Neural progenitor cell (in vitro differentiated cells): ENCODE results near the gene GPR141. TPM values are rescaled to one million over a fixed set of nuclear protein-coding genes. Genes with fewer than 3 reads are reported as not detected.

Source experiments
- DNase-seq: peaks from one replicate; pipeline ENCODE4 v3.0.0-alpha.2; 2016; ENCODE audit warnings: low spot score
- H2AFZ ChIP-seq: fragments of 200-600 bp; sonication (generic); replicated peaks from 2 replicates; pipeline ENCODE4 v1.6.1; 2016; ENCODE audit warnings: antibody characterized with exemption
- H3F3A ChIP-seq: fragments of 200-600 bp; sonication (generic); 2 replicates; pipeline ENCODE4 v1.6.1; 2016; ENCODE audit warnings: antibody characterized with exemption, low read depth
- H3K27ac ChIP-seq: fragments of 200-600 bp; sonication (generic); 2 replicates; pipeline ENCODE4 v1.5.1; 2016; ENCODE audit warnings: mild to moderate bottlenecking
- H3K27me3 ChIP-seq: fragments of 200-600 bp; sonication (generic); 2 replicates; pipeline ENCODE4 v1.6.1; 2016; ENCODE audit warnings: mild to moderate bottlenecking, moderate library complexity
- H3K36me3 ChIP-seq: fragments of 200-600 bp; sonication (generic); 2 replicates; pipeline ENCODE4 v1.5.1; 2016
- H3K4me1 ChIP-seq: fragments of 200-600 bp; sonication (generic); 2 replicates; pipeline ENCODE4 v1.6.1; 2016; ENCODE audit warnings: mixed run types
- H3K4me2 ChIP-seq: fragments of 200-600 bp; sonication (generic); 2 replicates; pipeline ENCODE4 v1.6.1; 2016
- H3K4me3 ChIP-seq: fragments of 200-600 bp; sonication (generic); 2 replicates; pipeline ENCODE4 v1.5.1; 2016
- H3K79me2 ChIP-seq: fragments of 200-600 bp; sonication (generic); 2 replicates; pipeline ENCODE4 v1.6.1; 2016; ENCODE audit warnings: low read depth
- H3K9ac ChIP-seq: fragments of 200-600 bp; sonication (generic); 2 replicates; pipeline ENCODE4 v1.6.1; 2016
- H3K9me3 ChIP-seq: fragments of 200-600 bp; sonication (generic); 2 replicates; pipeline ENCODE4 v1.5.1; 2016; ENCODE audit warnings: low read depth
- H4K20me1 ChIP-seq: fragments of 200-600 bp; sonication (generic); 2 replicates; pipeline ENCODE4 v1.6.1; 2016; ENCODE audit warnings: low read depth
- H3K27ac Mint-ChIP-seq: 3 replicates; pipeline ENCODE4 v1.8.0; 2021; ENCODE audit warnings: mixed read lengths
- H3K27me3 Mint-ChIP-seq: 2 replicates; pipeline ENCODE4 v1.8.0; 2022; ENCODE audit warnings: low read depth, mild to moderate bottlenecking, inconsistent platforms, moderate library complexity, mixed read lengths; ENCODE audit not compliant: insufficient read depth
- H3K36me3 Mint-ChIP-seq: 3 replicates; pipeline ENCODE4 v1.8.0; 2021; ENCODE audit warnings: mixed read lengths
- H3K4me1 Mint-ChIP-seq: 3 replicates; pipeline ENCODE4 v1.8.0; 2021; ENCODE audit warnings: mixed read lengths
- H3K4me3 Mint-ChIP-seq: 3 replicates; pipeline ENCODE4 v1.8.0; 2021; ENCODE audit warnings: mild to moderate bottlenecking, moderate library complexity, mixed read lengths
- H3K9me3 Mint-ChIP-seq: 3 replicates; pipeline ENCODE4 v1.8.0; 2020; ENCODE audit warnings: mixed read lengths
- CTCF ChIP-seq: fragments of 200-600 bp; sonication (generic); IDR thresholded peaks from 2 replicates; pipeline ENCODE4 v1.5.1; 2017; ENCODE audit warnings: antibody characterized with exemption, mild to moderate bottlenecking
- EZH2 ChIP-seq: fragments of 200-600 bp; sonication (generic); IDR thresholded peaks from 2 replicates; pipeline ENCODE4 v1.6.1; 2017; ENCODE audit warnings: antibody characterized with exemption, mild to moderate bottlenecking, moderate library complexity
- EZH2phosphoT487 ChIP-seq: fragments of 200-600 bp; sonication (generic); IDR thresholded peaks from 2 replicates; pipeline ENCODE4 v1.6.1; 2017; ENCODE audit warnings: antibody characterized with exemption
- total RNA-seq: library from RNA; depleted of rRNA; stranded (reverse); fragments of >200 nt; gene quantifications from 2 replicates; pipeline ENCODE4 v1.2.3, GENCODE V29; 2015; ENCODE audit warnings: low replicate concordance

The GPR141 gene
- total RNA-seq, 1 donor from 2014 or later = 2.6 TPM

- TF ChIP-seq EZH2phosphoT487 = no peak
- no peak for TF ChIP-seq EZH2
- TF ChIP-seq CTCF = no peak
- Histone ChIP-seq H4K20me1 (no peaks in the 10 kb centered on the region), H3K4me1 (no peaks in the 10 kb centered on the region), H3K9ac (no peak overlapping the region), H3K9me3 (no peaks in the 10 kb centered on the region), H3K4me3 (no peak overlapping the region), H3K27ac (no peak overlapping the region), H3K27me3 (no peaks in the 10 kb centered on the region), H2AFZ (no peak overlapping the region), H3K4me2 (no peak overlapping the region), H3K36me3 (no peaks in the 10 kb centered on the region), H3F3A (no peaks in the 10 kb centered on the region), H3K79me2 (no peaks in the 10 kb centered on the region)
- Mint-ChIP-seq H3K27me3 (no peaks in the 10 kb centered on the region), H3K27ac (no peak overlapping the region), H3K4me3 (no peak overlapping the region), H3K4me1 (no peaks in the 10 kb centered on the region), H3K36me3 (no peaks in the 10 kb centered on the region), H3K9me3 (no peaks in the 10 kb centered on the region)
- no peak for DNase-seq
Measured at GRCh38 chr7:37735196-37735595, 51.6 kb downstream of the GPR141 start.

GRCh38 chr7:37738321-37738720, 54.8 kb downstream of the GPR141 start:
- no peaks in the 10 kb centered on the region for H3K27me3 ChIP-seq
- no peaks in the 10 kb centered on the region for H3K79me2 ChIP-seq
- H3K27ac ChIP-seq = no peak overlapping the region
- no peaks in the 10 kb centered on the region for H3K36me3 Mint-ChIP-seq
- no peak overlapping the region for H3K27ac Mint-ChIP-seq
- no peak overlapping the region for H3K9ac ChIP-seq
- H3F3A ChIP-seq = no peaks in the 10 kb centered on the region
- no peak overlapping the region for H3K4me2 ChIP-seq
- no peaks in the 10 kb centered on the region for H3K4me1 Mint-ChIP-seq
- no peaks in the 10 kb centered on the region for H3K9me3 ChIP-seq
- H2AFZ ChIP-seq = no peak overlapping the region
- H4K20me1 ChIP-seq = no peaks in the 10 kb centered on the region
- TF ChIP-seq EZH2phosphoT487 (no peak), EZH2 (no peak), CTCF (no peak)
- H3K9me3 Mint-ChIP-seq = no peaks in the 10 kb centered on the region
- H3K4me1 ChIP-seq = no peaks in the 10 kb centered on the region
- DNase-seq = no peak
- H3K27me3 Mint-ChIP-seq = no peaks in the 10 kb centered on the region
- H3K4me3 ChIP-seq = no peak overlapping the region
- no peaks in the 10 kb centered on the region for H3K36me3 ChIP-seq
- no peak overlapping the region for H3K4me3 Mint-ChIP-seq

GRCh38 chr7:37740398-37740797, 56.8 kb downstream of the GPR141 start:
- H2AFZ ChIP-seq = no peak overlapping the region
- no peak overlapping the region for H3K4me2 ChIP-seq
- H3K27ac ChIP-seq = no peak overlapping the region
- H3K4me1 Mint-ChIP-seq = no peaks in the 10 kb centered on the region
- no peaks in the 10 kb centered on the region for H3K9me3 ChIP-seq
- H3K4me3 ChIP-seq = no peak overlapping the region
- no peaks in the 10 kb centered on the region for H3K27me3 ChIP-seq
- no peak for DNase-seq
- H4K20me1 ChIP-seq = no peaks in the 10 kb centered on the region
- no peaks in the 10 kb centered on the region for H3K79me2 ChIP-seq
- no peak overlapping the region for H3K27ac Mint-ChIP-seq
- H3F3A ChIP-seq = no peaks in the 10 kb centered on the region
- no peaks in the 10 kb centered on the region for H3K27me3 Mint-ChIP-seq
- no peaks in the 10 kb centered on the region for H3K36me3 Mint-ChIP-seq
- no peak overlapping the region for H3K4me3 Mint-ChIP-seq
- TF ChIP-seq EZH2phosphoT487 (no peak), CTCF (no peak), EZH2 (no peak)
- H3K4me1 ChIP-seq = no peaks in the 10 kb centered on the region
- no peaks in the 10 kb centered on the region for H3K36me3 ChIP-seq
- H3K9me3 Mint-ChIP-seq = no peaks in the 10 kb centered on the region
- H3K9ac ChIP-seq = no peak overlapping the region

GRCh38 chr7:37741776-37742175, 58.2 kb downstream of the GPR141 start:
- H3K27ac ChIP-seq = no peak overlapping the region
- no peak for TF ChIP-seq EZH2
- TF ChIP-seq EZH2phosphoT487 = no peak
- no peak for TF ChIP-seq CTCF
- no peaks in the 10 kb centered on the region for H3K36me3 Mint-ChIP-seq
- no peak overlapping the region for H3K4me2 ChIP-seq
- DNase-seq = no peak
- H2AFZ ChIP-seq = no peak overlapping the region
- H3F3A ChIP-seq = no peaks in the 10 kb centered on the region
- no peak overlapping the region for H3K27ac Mint-ChIP-seq
- no peak overlapping the region for H3K4me3 Mint-ChIP-seq
- no peaks in the 10 kb centered on the region for H3K9me3 ChIP-seq
- no peak overlapping the region for H3K4me3 ChIP-seq
- no peaks in the 10 kb centered on the region for H4K20me1 ChIP-seq
- H3K9me3 Mint-ChIP-seq = no peaks in the 10 kb centered on the region
- no peak overlapping the region for H3K9ac ChIP-seq
- H3K36me3 ChIP-seq = no peaks in the 10 kb centered on the region
- H3K79me2 ChIP-seq = no peaks in the 10 kb centered on the region
- H3K27me3 ChIP-seq = no peaks in the 10 kb centered on the region
- H3K27me3 Mint-ChIP-seq = no peaks in the 10 kb centered on the region
- no peaks in the 10 kb centered on the region for H3K4me1 Mint-ChIP-seq
- no peaks in the 10 kb centered on the region for H3K4me1 ChIP-seq
